Renal cortical epithelial cell (primary cell): Measurements from ENCODE around the gene SEPTIN7. TPM values are rescaled to one million over a fixed set of nuclear protein-coding genes. Genes with fewer than 3 reads are reported as not detected.
A peak's percentile ranks its signal among the peaks of the same experiment; 100 is the strongest.

Experiments
- DNase-seq: peaks from one replicate; pipeline ENCODE4 v3.0.0-alpha.2; 2011; ENCODE audit warnings: low read depth
- total RNA-seq: library from RNA; depleted of rRNA; stranded (reverse); fragments of >200 nt; gene quantifications from 2 replicates; pipeline ENCODE4 v1.2.3, GENCODE V29; 2014

SEPTIN7 gene
- total RNA-seq, 1 donor from 2014 or later = 315 TPM

DNA sequence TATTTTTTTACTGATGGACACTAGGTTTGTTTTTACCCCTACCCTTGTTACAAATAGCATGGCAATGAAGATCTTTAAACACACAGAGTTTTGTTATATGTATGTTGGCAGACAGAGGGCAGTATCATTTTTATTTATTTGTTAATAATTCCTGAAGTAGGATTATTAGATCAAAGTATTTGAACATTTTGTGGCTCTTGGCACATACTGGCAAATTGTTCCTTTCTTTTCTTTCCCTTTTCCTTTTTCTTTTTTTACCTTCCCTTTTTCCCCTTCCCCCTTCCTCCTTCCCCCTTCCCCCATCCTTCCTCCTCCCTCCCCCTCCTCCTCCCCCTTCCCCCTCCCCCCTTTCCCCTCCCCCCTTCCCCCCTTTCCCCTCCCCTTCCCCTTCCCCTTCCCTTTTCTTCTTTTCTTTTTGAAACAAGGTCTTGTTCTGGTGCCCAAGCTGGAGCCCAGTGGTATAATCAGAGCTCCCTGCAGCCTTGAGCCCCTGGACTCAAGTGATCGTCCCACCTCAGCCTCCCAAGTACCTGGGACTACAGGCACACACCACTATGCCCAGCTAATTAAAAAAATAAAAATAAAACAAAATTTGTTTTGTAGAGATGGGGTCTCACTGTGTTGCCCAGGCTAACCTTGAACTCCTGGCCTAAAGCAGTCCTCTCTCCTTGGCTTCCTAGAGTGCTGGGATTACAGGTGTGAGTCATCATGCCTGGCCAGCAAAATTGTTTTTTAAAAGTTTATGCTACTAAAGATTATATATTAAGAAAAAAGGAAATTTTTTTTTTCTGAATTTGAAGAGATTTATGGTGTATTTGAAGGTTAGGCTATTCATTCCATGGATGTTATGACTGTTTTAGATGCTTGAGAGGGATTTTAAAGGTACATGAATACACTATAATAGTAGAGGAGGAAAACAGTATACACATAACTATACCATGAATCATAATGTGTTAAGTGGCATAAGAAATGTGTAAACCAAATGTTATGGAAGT is 39.3 kb downstream of the SEPTIN7 start:
- peak; percentile 70 for DNase-seq

DNA sequence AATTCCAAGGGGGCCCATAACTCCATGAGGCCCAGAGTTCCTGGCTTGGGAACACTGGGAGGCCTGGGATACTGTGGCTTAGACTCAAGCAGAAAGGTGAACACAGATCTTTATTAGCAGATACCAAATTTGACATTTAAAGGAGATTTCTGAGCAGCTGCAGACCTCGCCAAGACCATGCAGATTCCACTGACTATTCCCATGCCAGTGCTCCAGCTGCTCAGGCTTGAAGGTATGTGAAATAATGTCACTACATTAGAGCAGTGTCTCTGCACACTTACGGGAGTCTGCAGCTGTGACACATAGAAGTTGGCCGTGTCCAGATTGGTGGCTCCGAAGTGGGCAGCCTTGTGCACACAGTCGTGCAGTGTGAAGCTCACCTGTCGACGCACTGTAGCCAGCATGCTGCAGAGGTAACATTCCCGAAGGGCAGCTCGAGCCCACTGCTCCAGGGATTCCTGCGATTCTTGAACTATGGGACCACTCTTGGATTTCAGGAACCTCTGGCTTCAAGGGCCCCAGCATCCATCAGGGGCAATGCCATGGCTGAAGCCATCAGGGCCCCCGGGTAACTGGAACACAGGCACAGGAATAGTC is 46.1 kb downstream of the SEPTIN7 start:
- DNase-seq = no peak

DNA sequence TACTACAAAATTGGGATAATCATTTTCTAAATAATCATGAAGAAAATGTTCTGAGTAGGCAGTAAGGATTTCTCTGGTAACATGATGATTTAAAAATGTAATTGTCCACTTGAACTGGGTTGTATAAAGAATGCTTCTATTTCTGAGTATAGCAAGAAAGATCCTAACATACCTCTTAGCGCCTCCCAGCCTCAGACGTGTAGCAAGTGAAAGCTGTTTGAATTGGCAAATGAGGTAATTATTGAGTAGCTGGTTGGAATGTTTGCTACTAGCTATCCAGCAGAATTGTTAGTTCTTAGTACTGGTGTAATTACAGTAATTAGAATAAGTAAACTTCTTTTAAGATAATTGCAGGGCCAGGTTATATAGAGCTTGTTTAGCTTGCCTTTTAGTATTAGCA is 47.9 kb downstream of the SEPTIN7 start:
- DNase-seq = peak; percentile 27

DNA sequence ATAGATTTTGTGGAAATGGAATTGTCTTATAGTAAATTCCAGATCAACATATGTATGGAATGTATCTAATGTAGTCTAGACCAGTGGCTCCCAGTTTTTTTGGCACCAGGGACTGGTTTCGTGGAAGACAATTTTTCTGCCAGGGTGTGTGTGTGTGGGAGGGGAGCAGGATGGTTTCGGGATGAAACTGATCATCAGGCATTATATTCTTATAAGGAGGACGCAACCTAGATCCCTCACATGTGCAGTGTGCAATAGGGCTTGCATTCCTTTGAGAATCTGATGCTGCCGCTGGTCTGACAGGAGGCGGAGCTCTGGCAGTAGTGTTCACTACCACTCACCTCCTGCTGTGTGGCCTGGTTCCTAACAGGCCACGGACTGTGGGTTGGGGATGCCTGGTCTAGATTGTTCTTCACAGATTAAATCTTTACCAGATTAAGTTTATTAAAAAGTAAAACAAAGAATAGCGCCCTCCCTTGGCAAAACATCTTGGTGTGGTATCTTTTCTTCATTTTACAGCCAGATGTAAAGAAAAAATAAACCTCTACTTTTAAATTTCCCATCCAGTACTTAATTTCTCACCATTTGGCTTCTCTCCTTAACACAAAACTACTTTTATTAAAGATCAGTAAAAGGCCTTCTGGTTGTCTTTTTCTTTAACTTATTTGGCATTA is 48.4 kb downstream of the SEPTIN7 start:
- DNase-seq = no peak

DNA sequence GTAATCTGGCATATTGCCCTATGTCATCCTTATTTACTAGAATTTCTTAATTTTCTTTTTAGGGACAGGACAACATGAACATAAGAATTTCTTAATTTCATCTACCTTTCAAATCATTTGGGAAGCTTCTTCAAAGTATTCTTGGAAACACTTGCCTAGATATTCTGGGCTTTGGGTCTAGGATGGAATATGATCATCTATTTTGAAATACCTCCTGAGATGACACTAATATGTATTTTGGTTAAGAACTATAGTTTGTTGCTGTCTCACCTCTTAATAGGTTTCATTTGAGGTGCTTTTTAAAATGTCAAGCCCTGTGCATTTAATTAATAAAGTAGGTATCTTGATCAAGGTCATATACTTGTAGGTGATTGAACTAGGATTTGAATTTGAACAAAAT is 49.1 kb downstream of the SEPTIN7 start:
- DNase-seq = no peak

Other genes with a start within 250 kb of the SEPTIN7 start
- 33.0 and 40.0 TPM in 2 replicates for gene HERPUD2, start 105.9 kb upstream of the SEPTIN7 start, total RNA-seq